ENCODE results near the gene GLRX2. TPM values are rescaled to one million over a fixed set of nuclear protein-coding genes. Genes with fewer than 3 reads are reported as not detected.

Gene GLRX2
- total and polyA plus RNA-seq, 2 of the 8 experiments (the other 6 are each of a cell fraction or from before 2014, with no cell fraction given): 4.8 to 13.5 TPM

GRCh38 chr1:193054169-193054675 is 51.0 kb downstream of the GLRX2 start:
- ChIA-PET POLR2A (ENCODE audit: partially characterized antibody) (no interaction called here), CTCF (ENCODE audit: partially characterized antibody) (no interaction called here)
- 89% methylated on average over 4 of the region's 4 CpGs; no CpG with 5 or more reads in 1 of the 2 experiments for WGBS, 2 experiments (ENCODE audit: extremely low coverage in 1 of 2, insufficient coverage in 1 of 2, insufficient read length in 1 of 2, insufficient replicate concordance in 2 of 2, low coverage in 1 of 2, low lambda C conversion rate in 2 of 2, missing lambda C conversion rate in 1 of 2)
- Histone ChIP-seq H2AFZ (ENCODE audit: low read length) (no peak overlapping the region), H4K91ac (replicated peaks; ENCODE audit: insufficient read length, low read length) (no peak overlapping the region), H3K4me2 (ENCODE audit: insufficient read depth in 1 of 2, low read depth in 2 of 2, low read length in 2 of 2) (no peak overlapping the region), H3K79me1 (ENCODE audit: low read depth, low read length) (peaks cover 4% of the 10 kb centered on the region; the same call in 1 of the 2 replicates), H4K20me1 (replicated peaks in 1 of 2; ENCODE audit: control insufficient read depth in 1 of 2, insufficient read depth in 2 of 2, low read length in 2 of 2) (peaks cover 0 to 3% of the 10 kb centered on the region in 2 experiments), H3K4me3 (ENCODE audit: extremely low read depth in 1 of 4, insufficient read depth in 2 of 4, low read depth in 3 of 4, low read length in 4 of 4) (no peak overlapping the region), H3K79me2 (ENCODE audit: control insufficient read depth in 1 of 2, insufficient read depth in 2 of 2, low read length in 2 of 2) (peaks cover 8 to 71% of the 10 kb centered on the region in 2 experiments), H3K9me3 (ENCODE audit: insufficient read depth in 2 of 2, low read depth in 1 of 2, low read length in 1 of 2) (no peaks in the 10 kb centered on the region), H2BK15ac (ENCODE audit: low read length) (no peak overlapping the region), H3K14ac (ENCODE audit: insufficient read length) (no peak overlapping the region), H3K18ac (ENCODE audit: extremely low read depth, low read length) (no peak overlapping the region), H2BK20ac (ENCODE audit: low read length) (no peak overlapping the region), H3K4ac (replicated peaks; ENCODE audit: insufficient read length, low read depth, low read length) (no peak overlapping the region), H2BK5ac (ENCODE audit: low read depth, low read length) (no peak overlapping the region), H2BK12ac (ENCODE audit: low read depth, low read length) (no peak overlapping the region), H2AK5ac (ENCODE audit: low read depth, low read length) (no peak overlapping the region), H3K27me3 (replicated peaks in 1 of 4; ENCODE audit: control insufficient read depth in 3 of 4, extremely low read depth in 1 of 4, insufficient read depth in 3 of 4, low read length in 3 of 4) (no peaks in the 10 kb centered on the region), H4K8ac (ENCODE audit: extremely low read depth, insufficient read depth, low read length) (no peak overlapping the region), H3K9ac (replicated peaks in 1 of 4; ENCODE audit: extremely low read depth in 1 of 4, low read depth in 3 of 4, low read length in 3 of 4) (no peak overlapping the region; a peak in 1 of 7 replicates), H2BK120ac (replicated peaks; ENCODE audit: low read depth, low read length) (no peak overlapping the region), H3K27ac (ENCODE audit: low read depth, low read length) (no peak overlapping the region), H3K56ac (replicated peaks; ENCODE audit: insufficient read length, low read depth, low read length) (no peak overlapping the region), H4K5ac (ENCODE audit: insufficient read length, low read depth, low read length) (no peak overlapping the region), H3K23ac (ENCODE audit: insufficient read length) (no peak overlapping the region), H3K23me2 (ENCODE audit: low read depth, low read length) (peaks cover 6% of the 10 kb centered on the region; the same call in 1 of the 2 replicates), H3K36me3 (ENCODE audit: control insufficient read depth in 2 of 4, insufficient read depth in 4 of 4, low read length in 3 of 4) (peaks cover 0 to 12% (median 3%) of the 10 kb centered on the region in 4 experiments; a peak in 5 of 8 replicates), H3K4me1 (replicated peaks in 1 of 4; ENCODE audit: control insufficient read depth in 3 of 4, insufficient read depth in 4 of 4, low read length in 3 of 4) (peaks cover 0 to 3% (median 0%) of the 10 kb centered on the region in 4 experiments; a peak in 2 of 7 replicates)
- DNase-seq (ENCODE audit: low read depth in 1 of 2, low spot score in 2 of 2): no peak
- FAIRE-seq: no peak
- TF ChIP-seq BRCA1 (IDR thresholded peaks at IDR 0.05; ENCODE audit: low read depth, low read length) (no peak), PHF8 (conservative IDR thresholded peaks at IDR 0.05; ENCODE audit: low read depth, low read length) (no peak), TBP (IDR thresholded peaks at IDR 0.05; ENCODE audit: low read depth, low read length) (no peak), EZH2 (IDR thresholded peaks at IDR 0.05; ENCODE audit: low read depth, low read length, severe bottlenecking) (no peak), JUND (IDR thresholded peaks at IDR 0.05; ENCODE audit: low read length) (no peak), TCF12 (IDR thresholded peaks at IDR 0.05; ENCODE audit: low read depth, low read length) (no peak), KDM1A (IDR thresholded peaks at IDR 0.05; ENCODE audit: borderline replicate concordance, low read length) (no peak), POLR2AphosphoS5 (IDR thresholded peaks at IDR 0.05; ENCODE audit: low read depth, low read length) (no peak), SIX5 (IDR thresholded peaks at IDR 0.05; ENCODE audit: low read depth, low read length) (no peak), SIRT6 (IDR thresholded peaks at IDR 0.05; ENCODE audit: low read length) (no peak)
- TF ChIP-seq, protein P1, sequence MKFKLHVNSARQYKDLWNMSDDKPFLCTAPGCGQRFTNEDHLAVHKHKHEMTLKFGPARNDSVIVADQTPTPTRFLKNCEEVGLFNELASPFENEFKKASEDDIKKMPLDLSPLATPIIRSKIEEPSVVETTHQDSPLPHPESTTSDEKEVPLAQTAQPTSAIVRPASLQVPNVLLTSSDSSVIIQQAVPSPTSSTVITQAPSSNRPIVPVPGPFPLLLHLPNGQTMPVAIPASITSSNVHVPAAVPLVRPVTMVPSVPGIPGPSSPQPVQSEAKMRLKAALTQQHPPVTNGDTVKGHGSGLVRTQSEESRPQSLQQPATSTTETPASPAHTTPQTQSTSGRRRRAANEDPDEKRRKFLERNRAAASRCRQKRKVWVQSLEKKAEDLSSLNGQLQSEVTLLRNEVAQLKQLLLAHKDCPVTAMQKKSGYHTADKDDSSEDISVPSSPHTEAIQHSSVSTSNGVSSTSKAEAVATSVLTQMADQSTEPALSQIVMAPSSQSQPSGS (IDR thresholded peaks at IDR 0.05; ENCODE audit: low read length): no peak
- TF ChIP-seq, protein P2, sequence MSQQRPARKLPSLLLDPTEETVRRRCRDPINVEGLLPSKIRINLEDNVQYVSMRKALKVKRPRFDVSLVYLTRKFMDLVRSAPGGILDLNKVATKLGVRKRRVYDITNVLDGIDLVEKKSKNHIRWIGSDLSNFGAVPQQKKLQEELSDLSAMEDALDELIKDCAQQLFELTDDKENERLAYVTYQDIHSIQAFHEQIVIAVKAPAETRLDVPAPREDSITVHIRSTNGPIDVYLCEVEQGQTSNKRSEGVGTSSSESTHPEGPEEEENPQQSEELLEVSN (IDR thresholded peaks at IDR 0.05): no peak
